HCT116 (cell line): ENCODE results near the gene CNTNAP2.

Experiments used
- JUND ChIP-seq: IDR thresholded peaks from 2 replicates; pipeline ENCODE4 v1.6.1; 2012
- POLR2A ChIP-seq: IDR thresholded peaks from 2 replicates; pipeline ENCODE4 v1.7.0; 2011; ENCODE audit warnings: borderline replicate concordance; ENCODE audit not compliant: insufficient read depth, insufficient read length; ENCODE audit errors: extremely low read depth

- no peak for TF ChIP-seq POLR2A
- no peak for TF ChIP-seq JUND
These were observed 2154.0 kb downstream of the CNTNAP2 start for GRCh38 chr7:148270576-148270975.
